DMS114 treated with DMSO at 0.1 percent for 48 hours (cell line): ENCODE data around the gene UCHL1.
"Not testable (repeated sequence)": the region's sequence is repeated elsewhere in the genome, so short reads cannot be mapped to it uniquely, and the experiment has no call there.

Experiments used
- DNase-seq: peaks from one replicate; lab custom pipeline; 2025; ENCODE audit not compliant: unreplicated experiment; lab: John Stamatoyannopoulos, UW

UCHL1 gene

DNA sequence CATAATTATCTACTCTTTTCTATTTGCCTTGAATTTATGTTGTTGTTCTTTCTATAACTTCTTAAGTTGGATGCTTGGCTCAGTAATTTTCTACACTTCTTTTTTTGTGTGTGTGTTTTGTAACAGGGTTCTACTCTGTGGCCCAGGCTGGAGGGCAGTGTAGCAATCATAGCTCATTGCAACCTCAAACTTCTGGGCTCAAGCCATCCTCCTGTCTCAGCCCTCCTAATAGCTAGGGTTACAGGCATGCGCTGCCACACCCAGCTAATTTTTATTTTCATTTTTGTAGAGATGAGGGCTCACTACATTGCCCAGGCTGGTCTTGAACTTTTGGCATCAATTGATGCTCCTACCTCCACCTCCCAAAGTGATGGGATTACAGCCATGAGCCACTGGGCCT is 20.7 kb upstream of the UCHL1 start:
- no peak for DNase-seq

DNA sequence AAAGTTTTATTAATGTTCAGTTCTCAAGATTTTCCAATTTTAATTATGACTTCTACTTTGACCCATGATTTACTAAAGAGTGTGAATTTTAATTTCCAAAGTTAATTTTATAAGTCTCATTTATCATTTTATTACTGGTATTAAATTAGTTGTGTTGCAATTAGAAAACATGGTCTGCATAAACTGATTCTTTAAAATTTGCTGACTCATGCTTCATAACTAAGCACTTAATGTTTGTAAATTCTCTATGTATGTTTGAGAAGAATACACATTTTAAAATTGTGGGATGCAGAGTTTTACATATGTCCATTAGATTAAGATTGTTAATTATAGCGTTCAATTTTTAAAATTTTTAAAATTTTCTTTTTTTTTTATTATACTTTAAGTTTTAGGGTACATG is 20.2 kb upstream of the UCHL1 start:
- DNase-seq = no peak

- no peak for DNase-seq
Observed at GRCh38 chr4:41241919-41242318, 14.8 kb upstream of the UCHL1 start.

GRCh38 chr4:41245983-41246382 is 10.7 kb upstream of the UCHL1 start:
- DNase-seq = no peak

- DNase-seq = no peak
Observed at GRCh38 chr4:41256131-41256739, 493 bp upstream of the UCHL1 start.

DNA sequence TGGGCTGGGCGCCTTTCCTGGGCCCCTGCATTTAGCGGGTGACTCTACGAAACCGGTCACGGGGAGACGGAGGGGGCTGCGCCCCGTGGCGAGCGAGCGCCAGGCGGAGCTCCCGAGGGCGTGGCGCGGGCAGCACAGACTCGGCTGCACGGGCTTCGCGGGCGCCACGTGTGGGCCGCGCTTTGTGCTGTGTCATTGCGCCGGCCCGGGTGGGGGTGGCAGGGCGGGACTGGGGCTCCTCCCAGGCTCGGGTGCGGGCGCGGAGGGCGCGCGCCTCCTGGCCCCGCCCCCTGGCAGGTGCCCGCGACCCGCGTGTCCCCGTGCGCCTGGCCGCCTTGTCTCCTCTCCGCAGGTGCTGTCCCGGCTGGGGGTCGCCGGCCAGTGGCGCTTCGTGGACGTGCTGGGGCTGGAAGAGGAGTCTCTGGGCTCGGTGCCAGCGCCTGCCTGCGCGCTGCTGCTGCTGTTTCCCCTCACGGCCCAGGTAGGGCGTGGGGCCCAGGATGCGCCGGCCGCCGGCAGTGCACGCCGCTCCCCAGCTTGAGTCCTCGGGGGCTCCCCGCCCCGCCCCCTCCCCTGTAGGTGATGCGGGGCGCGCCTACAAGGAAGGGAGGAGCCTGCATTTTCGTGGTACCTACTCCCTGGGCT is 651 bp downstream of the UCHL1 start:
- DNase-seq = no peak

GRCh38 chr4:41257906-41258305 is 1.2 kb downstream of the UCHL1 start:
- no peak for DNase-seq

DNA sequence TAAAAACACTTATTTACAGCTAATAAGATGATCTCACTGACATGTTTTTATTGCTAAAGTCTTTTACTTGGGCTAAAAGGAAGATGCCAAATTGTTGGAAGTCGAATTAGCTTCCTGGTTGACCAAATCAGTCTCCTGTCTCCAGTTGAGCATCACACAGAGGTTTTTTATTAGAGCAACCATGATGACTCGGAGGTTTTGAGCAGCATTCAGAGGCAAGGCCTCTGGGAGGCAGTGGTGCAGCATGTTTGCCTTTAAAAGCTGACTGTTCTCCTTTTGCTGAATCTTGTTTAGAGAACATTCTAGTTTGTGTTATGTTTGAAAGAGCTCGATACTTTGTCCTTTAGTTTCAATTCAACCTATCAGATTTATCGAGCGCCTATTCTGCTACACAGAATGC is 2.1 kb downstream of the UCHL1 start:
- DNase-seq = no peak

GRCh38 chr4:41260116-41260733 is 3.5 kb downstream of the UCHL1 start:
- DNase-seq = no peak

DNA sequence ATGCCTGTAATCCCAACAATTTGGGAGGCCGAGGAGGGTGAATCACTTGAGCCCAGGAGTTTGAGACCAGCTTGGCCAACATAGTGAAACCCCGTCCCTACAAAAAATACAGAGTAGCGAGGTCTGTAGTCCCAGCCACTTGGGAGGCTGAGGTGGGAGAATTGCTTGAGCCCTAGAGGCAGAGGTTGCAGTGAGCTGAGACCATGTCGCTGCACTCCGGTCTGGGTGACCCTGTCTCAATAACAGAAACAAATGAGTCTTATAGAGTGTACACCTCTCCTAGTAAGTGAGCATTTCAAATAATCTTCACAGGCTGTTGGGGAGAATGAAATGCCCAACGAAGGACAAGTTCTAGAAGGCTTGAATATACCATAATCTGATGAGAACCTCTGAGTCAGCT is 5.5 kb downstream of the UCHL1 start:
- DNase-seq = no peak

DNA sequence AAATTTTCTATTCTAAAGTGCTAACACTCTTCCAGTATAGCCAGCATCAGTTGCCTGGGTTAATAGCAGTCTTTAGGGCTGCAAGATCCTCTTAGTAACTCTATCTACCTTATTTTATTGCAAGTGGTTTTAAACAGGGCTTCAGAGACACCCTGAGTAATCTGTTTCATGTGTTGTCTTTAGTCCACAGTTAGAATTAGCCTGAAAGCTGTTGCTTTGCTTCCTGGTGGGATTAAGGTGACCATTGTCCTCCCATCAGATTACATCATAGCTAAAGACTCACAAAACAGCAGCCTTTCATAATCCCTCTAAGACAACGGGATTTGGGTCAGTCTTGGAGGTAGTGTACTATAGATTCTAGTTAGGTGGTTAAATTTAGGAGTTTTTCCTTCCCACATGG is 7.5 kb downstream of the UCHL1 start:
- DNase-seq = no peak

DNA sequence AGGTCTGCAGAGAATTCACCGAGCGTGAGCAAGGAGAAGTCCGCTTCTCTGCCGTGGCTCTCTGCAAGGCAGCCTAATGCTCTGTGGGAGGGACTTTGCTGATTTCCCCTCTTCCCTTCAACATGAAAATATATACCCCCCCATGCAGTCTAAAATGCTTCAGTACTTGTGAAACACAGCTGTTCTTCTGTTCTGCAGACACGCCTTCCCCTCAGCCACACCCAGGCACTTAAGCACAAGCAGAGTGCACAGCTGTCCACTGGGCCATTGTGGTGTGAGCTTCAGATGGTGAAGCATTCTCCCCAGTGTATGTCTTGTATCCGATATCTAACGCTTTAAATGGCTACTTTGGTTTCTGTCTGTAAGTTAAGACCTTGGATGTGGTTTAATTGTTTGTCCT is 11.3 kb downstream of the UCHL1 start:
- DNase-seq = no peak

GRCh38 chr4:41268721-41269517 is 12.2 kb downstream of the UCHL1 start:
- no peak for DNase-seq

GRCh38 chr4:41269682-41270081 is 13.0 kb downstream of the UCHL1 start:
- no peak for DNase-seq

DNA sequence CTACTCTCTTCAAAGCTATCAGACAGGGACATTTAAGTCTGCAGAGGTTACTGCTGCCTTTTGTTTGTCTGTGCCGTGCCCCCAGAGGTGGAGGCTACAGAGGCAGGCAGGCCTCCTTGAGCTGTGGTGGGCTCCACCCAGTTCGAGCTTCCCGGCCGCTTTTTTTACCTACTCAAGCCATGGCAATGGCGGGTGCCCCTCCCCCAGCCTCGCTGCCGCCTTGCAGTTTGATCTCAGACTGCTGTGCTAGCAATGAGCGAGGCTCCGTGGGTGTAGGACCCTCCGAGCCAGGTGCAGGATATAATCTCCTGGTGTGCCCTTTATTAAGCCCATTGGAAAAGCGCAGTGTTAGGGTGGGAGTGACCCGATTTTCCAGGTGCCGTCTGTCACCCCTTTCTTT is 19.2 kb downstream of the UCHL1 start:
- DNase-seq = not testable (repeated sequence)

- no peak for DNase-seq
Observed at GRCh38 chr4:41280010-41280409, 23.3 kb downstream of the UCHL1 start.

DNA sequence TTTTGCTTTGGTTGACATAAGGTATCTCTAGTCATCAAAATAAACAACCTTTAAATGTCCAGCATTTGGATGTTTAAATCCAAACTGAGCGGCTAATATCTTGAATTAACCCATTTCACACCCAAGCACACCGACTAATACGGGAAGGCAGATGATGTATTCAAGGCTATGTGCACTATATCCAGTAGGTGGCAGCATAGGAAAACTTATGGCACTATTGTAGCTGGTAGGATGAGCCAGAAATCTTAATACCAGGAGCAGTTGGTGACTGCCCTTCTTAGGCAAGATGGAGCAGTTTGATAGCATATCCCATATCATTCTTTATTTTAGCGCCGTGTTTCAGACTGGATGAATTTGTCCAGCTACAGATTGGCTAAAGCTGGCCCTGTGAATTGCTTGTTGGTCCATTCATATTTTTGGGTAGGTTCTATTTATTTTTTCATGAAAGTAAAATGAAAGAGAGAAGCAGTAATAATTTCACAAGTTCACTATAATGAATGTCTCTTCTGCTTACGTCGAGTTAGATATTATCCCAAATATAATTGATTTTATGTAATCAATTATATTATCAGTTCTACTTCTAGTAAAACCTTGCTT is 24.4 kb downstream of the UCHL1 start:
- DNase-seq = peak; percentile 67

DNA sequence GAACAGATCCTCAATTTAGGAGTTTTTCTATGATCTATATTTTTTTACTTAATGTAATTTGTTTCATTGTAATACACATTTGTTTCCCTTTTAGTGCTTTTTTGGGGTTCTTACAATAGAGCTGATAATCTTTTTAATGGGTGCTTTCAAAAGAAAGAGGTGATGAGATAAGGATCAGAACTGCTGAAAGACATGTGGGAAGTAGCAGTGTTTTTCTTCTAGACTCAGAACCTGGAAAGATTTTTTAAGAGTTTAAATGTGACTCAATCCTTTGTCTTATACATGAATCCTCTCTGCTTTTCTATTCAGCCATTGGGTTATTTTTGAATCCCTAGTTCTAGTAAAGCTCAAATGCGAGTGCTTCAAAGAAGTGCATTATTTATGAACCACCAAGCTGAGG is 25.6 kb downstream of the UCHL1 start:
- no peak for DNase-seq

DNA sequence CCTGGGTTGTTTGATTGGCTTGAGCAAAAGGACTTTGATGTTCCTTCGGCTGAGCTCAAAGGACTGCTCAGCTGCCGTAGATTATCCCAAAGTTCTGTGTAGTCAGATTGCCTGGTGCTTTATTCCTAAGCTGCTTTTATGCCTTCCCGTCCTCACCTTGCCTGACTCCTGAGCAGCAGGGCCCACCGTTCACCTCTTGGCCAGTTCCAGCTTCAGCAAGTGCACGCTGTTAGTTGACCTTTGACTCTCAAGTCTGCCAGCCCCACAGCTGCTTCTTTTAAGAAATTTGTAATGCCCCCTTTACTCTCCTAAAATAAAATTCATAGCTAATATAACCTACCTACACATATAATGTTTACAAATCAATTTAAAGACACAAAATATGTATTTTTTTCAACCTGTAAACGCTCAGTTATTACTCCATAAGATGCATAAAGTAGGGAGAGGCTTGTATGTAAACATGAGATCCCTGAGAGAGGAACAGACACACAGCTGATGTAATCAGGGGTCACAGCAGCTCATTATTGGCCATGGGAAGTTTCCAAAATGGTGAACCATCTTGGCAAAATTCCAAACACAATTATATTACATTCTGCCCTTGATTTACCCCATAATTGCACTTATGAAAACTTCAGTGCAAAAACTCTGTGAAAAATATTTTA is 28.6 kb downstream of the UCHL1 start:
- no peak for DNase-seq

- DNase-seq = no peak
Observed at GRCh38 chr4:41285864-41286235, 29.1 kb downstream of the UCHL1 start.

- no peak for DNase-seq
Observed at GRCh38 chr4:41287005-41287404, 30.3 kb downstream of the UCHL1 start.
